Measurements from ENCODE around the gene CTXN1.

CTXN1 gene

DNA sequence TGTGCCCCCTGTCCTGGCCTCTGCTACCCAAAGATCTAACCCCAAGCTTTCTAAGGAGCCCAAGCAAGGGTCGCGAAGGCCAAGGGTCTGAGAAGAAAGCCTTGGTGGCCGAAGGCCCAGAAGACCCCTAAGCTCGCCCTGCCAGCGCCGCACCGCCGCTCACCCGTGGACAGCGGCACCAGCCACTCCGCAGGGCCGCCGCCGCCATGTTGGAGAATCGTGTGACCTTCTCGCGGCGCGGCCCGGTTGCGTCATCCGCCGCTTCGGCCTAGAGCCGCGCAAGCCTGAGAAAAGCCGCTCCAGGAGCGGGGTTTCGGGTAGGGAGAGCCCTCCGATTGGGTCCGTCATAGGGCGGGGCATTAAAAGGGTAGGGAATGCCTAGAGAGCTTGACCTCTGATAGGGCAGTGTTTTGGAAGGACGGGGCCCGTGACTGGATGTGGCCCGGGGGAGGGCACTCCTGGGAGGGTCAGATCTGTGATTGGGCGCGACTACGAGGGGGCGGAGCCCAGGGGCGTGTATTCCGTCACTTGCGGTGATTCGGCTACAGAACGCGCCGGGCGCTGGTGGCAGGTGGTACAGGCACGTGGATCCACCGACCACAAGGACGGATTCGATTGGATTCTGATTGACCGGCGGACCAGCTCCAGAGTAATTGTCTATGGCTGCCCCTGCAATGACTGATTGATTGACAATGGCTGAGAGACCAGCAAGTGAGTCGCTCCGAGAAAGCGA is 17.7 kb upstream of the CTXN1 start, which contains the start of gene TIMM44:
Gene TIMM44 (minus strand): TSS at position 223 of the 733 bp plus-strand sequence. CDS start 15 bp downstream, at position 208.
- H3K4me3 ChIP-seq (ENCODE audit: low read depth, low read length), result peak within 1 kb of the TSS; percentile 76
- no peak for TF ChIP-seq CTCF (IDR thresholded peaks at IDR 0.05; ENCODE audit: low read depth, low read length)

- no peak for TF ChIP-seq CTCF (IDR thresholded peaks at IDR 0.05; ENCODE audit: low read depth, low read length)
- H3K4me3 ChIP-seq (ENCODE audit: low read depth, low read length), result peak overlapping the region; percentile 76
These were observed 17.1 kb upstream of the CTXN1 start for GRCh38 chr19:7942981-7943443.

- no peak for TF ChIP-seq CTCF (IDR thresholded peaks at IDR 0.05; ENCODE audit: low read depth, low read length)
- H3K4me3 ChIP-seq (ENCODE audit: low read depth, low read length), result peak overlapping the region; percentile 76; the same call in 1 of the 2 replicates
These were observed 16.1 kb upstream of the CTXN1 start for GRCh38 chr19:7941895-7942596.

- TF ChIP-seq CTCF (IDR thresholded peaks at IDR 0.05; ENCODE audit: low read depth, low read length), result no peak
- H3K4me3 ChIP-seq (ENCODE audit: low read depth, low read length), result no peak overlapping the region
These were observed 14.9 kb upstream of the CTXN1 start for GRCh38 chr19:7940841-7941240.

- H3K4me3 ChIP-seq (ENCODE audit: low read depth, low read length), result no peak overlapping the region
- no peak for TF ChIP-seq CTCF (IDR thresholded peaks at IDR 0.05; ENCODE audit: low read depth, low read length)
These were observed 8.8 kb upstream of the CTXN1 start for GRCh38 chr19:7934766-7935165.

- no peak overlapping the region for H3K4me3 ChIP-seq (ENCODE audit: low read depth, low read length)
- TF ChIP-seq CTCF (IDR thresholded peaks at IDR 0.05; ENCODE audit: low read depth, low read length), result no peak
These were observed 8.1 kb upstream of the CTXN1 start for GRCh38 chr19:7933828-7934725.

Data from WI38 (cell line).